ENCODE data around the gene KCNIP3.

- TF ChIP-seq FOXM1 (IDR thresholded peaks at IDR 0.05; ENCODE audit: borderline replicate concordance) (no peak), CTBP1 (IDR thresholded peaks at IDR 0.05; ENCODE audit: borderline replicate concordance) (no peak), FOXK2 (IDR thresholded peaks at IDR 0.05) (no peak), HDGF (IDR thresholded peaks at IDR 0.05; ENCODE audit: borderline replicate concordance) (no peak), SUZ12 (IDR thresholded peaks at IDR 0.05) (no peak), SP1 (IDR thresholded peaks at IDR 0.05) (no peak), L3MBTL2 (conservative IDR thresholded peaks at IDR 0.05) (no peak), FOXA1 (IDR thresholded peaks at IDR 0.05) (no peak)
These were observed 35.9 kb downstream of the KCNIP3 start for GRCh38 chr2:95333056-95333455.
